Common myeloid progenitor, CD34-positive (primary cell): Measurements from ENCODE around the gene CERT1.

Source experiments
- CTCF ChIA-PET: fragments of 350-600 bp; sonication (Branson Sonifier 250); formaldehyde crosslinking; loops from one replicate; lab custom pipeline; 2021; ENCODE audit warnings: antibody characterized with exemption; lab: Charles Lee
- POLR2A ChIA-PET: fragments of 350-600 bp; sonication (Branson Sonifier 250); formaldehyde crosslinking; loops from one replicate; lab custom pipeline; 2021; ENCODE audit warnings: antibody characterized with exemption; lab: Charles Lee
- DNase-seq, 3 donors: peaks; one replicate each; pipeline versions ENCODE4 v3.0.0 to v3.0.0-alpha.2; 2013
- H3K27ac ChIP-seq, 2 experiments: 1 replicate in 1 of 2; 2 replicates in 1 of 2; pipeline ENCODE4 v1.7.0; 2013; ENCODE audit warnings: inconsistent platforms in 2 of 2, low read length in 2 of 2, mild to moderate bottlenecking in 2 of 2, low read depth in 1 of 2, moderate library complexity in 1 of 2; ENCODE audit not compliant: severe bottlenecking in 2 of 2, insufficient read depth in 1 of 2, poor library complexity in 1 of 2
- H3K27me3 ChIP-seq, 5 experiments: replicated peaks in 2 of 5; 1 replicate in 3 of 5; 2 replicates in 2 of 5; pipeline versions ENCODE4 v1.6.1 to v1.7.0; 2013; ENCODE audit warnings: low read length in 4 of 5, mild to moderate bottlenecking in 2 of 5, moderate library complexity in 2 of 5, inconsistent platforms in 1 of 5; ENCODE audit not compliant: insufficient read depth in 5 of 5, control insufficient read depth in 4 of 5
- H3K36me3 ChIP-seq, 4 experiments: 1 replicate in 2 of 4; 2 replicates in 2 of 4; pipeline versions ENCODE4 v1.6.1 to v1.7.0; 2013; ENCODE audit warnings: low read length in 3 of 4, control low read depth in 1 of 4, mild to moderate bottlenecking in 1 of 4; ENCODE audit not compliant: control insufficient read depth in 4 of 4, insufficient read depth in 4 of 4
- H3K4me1 ChIP-seq, 4 experiments: 1 replicate in 3 of 4; 2 replicates in 1 of 4; pipeline versions ENCODE4 v1.6.1 to v1.7.1; 2013; ENCODE audit warnings: low read length in 3 of 4, mild to moderate bottlenecking in 3 of 4, control low read depth in 1 of 4, inconsistent platforms in 1 of 4, moderate library complexity in 1 of 4; ENCODE audit not compliant: control insufficient read depth in 4 of 4, insufficient read depth in 4 of 4; ENCODE audit errors: control extremely low read depth in 1 of 4
- H3K4me3 ChIP-seq, 7 experiments: 1 replicate in 4 of 7; 2 replicates in 3 of 7; pipeline versions ENCODE4 v1.5.1 to v1.7.0; 2013; ENCODE audit warnings: mild to moderate bottlenecking in 7 of 7, low read length in 6 of 7, moderate library complexity in 6 of 7, inconsistent platforms in 2 of 7, low read depth in 2 of 7, control low read depth in 1 of 7; ENCODE audit not compliant: insufficient read depth in 4 of 7, control insufficient read depth in 1 of 7; ENCODE audit errors: extremely low read depth in 1 of 7
- H3K9me3 ChIP-seq, 5 experiments: 1 replicate in 4 of 5; 2 replicates in 1 of 5; pipeline versions ENCODE4 v1.6.1 to v1.7.1; 2013; ENCODE audit warnings: low read length in 4 of 5, mild to moderate bottlenecking in 2 of 5, inconsistent platforms in 1 of 5, low read depth in 1 of 5, moderate library complexity in 1 of 5; ENCODE audit not compliant: control insufficient read depth in 4 of 5, insufficient read depth in 2 of 5; ENCODE audit errors: control extremely low read depth in 1 of 5
- WGBS: methylation state at CpG from one replicate; pipeline ENCODE4 v1.1.5; 2013; ENCODE audit not compliant: insufficient coverage; 5-methylcytosine and 5-hydroxymethylcytosine counted together

Gene CERT1

DNA sequence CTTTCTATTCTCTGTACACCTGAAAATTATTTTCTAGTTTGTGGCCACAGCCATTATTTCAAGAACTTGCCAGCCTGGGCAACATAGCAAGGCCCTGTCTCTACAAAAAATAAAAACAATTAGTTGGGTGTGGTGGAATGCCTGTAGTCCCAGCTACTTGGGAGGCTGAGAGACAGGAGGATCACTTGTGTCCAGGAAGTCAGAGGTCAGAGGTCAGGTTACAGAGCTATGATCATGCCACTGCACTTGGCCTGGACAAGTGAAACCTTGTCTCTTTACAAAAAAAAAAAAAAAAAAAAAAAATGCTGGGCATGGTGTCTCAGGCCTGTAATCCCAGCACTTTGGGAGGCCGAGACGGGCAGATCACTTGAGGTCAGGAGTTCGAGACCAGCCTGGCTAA lies 116.2 kb downstream of the CERT1 start:
- ChIA-PET POLR2A (interaction anchor here (0.6 kb wide), 1 partner anchor 152 kb away, joined by 3 read pairs; no protein-coding TSS in a partner anchor), CTCF (interaction anchor here (1.2 kb wide), 1 partner anchor 15 kb away, joined by 3 read pairs; no protein-coding TSS in a partner anchor)
- peaks cover 5 to 15% (median 12%) of the 10 kb centered on the region in 4 experiments for H3K36me3 ChIP-seq
- no peaks in the 10 kb centered on the region for H3K9me3 ChIP-seq
- no peak overlapping the region for H3K27ac ChIP-seq
- DNase-seq = no peak
- no peaks in the 10 kb centered on the region for H3K4me1 ChIP-seq
- H3K27me3 ChIP-seq = no peaks in the 10 kb centered on the region
- WGBS = 94% methylated on average over 3 of the region's 3 CpGs
- H3K4me3 ChIP-seq = no peak overlapping the region

DNA sequence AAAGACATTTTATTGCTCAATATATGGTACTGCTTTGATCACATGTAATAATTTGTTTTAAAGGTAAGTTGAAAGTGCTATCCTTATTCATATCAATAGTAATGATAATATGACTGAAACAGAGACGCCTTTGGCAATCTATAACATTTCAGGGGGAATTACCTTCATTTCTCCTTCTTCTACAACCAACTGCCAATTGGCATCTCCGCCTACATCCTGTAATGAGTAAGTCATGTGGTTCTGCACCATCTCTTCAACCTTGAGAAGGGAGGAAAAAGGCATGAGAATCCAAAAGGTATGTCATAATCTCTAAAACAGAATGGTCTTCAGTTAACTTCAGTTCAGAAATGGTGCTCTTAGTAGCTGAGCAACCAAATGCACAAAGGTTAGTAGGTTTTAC lies 122.0 kb downstream of the CERT1 start:
- Histone ChIP-seq H3K4me1 (no peaks in the 10 kb centered on the region), H3K4me3 (no peak overlapping the region), H3K36me3 (peaks cover 8 to 30% (median 16%) of the 10 kb centered on the region in 4 experiments), H3K27me3 (no peaks in the 10 kb centered on the region), H3K9me3 (no peaks in the 10 kb centered on the region), H3K27ac (no peak overlapping the region)
- DNase-seq = no peak
- WGBS = no CpG with 5 or more reads among the region's 2 CpGs
- POLR2A ChIA-PET = no interaction called here
- CTCF ChIA-PET = interaction anchor here (0.6 kb wide), 1 partner anchor 618 kb away, joined by 3 read pairs; no protein-coding TSS in a partner anchor

DNA sequence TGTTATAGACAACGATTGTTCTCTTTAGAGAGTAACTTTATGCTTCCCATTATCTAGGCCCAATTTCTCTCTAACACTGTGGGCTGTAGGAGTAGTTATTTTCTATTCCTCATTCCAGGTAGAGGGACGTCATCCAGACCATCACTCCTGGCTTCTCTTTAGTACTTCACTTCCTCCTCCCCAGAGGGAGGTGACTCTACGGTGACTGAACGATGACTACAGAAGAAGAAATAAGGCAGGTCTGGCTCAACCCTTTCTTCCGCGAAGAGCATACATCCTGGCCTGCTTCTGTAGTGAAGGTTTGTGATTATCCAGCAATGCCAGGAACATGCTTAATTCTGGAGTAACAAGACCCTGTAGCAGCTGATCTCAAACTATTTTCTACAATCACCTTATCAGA lies 123.6 kb downstream of the CERT1 start:
- Histone ChIP-seq H3K4me3 (no peak overlapping the region), H3K4me1 (no peaks in the 10 kb centered on the region), H3K27me3 (no peaks in the 10 kb centered on the region), H3K27ac (no peak overlapping the region), H3K9me3 (no peaks in the 10 kb centered on the region), H3K36me3 (peaks cover 11 to 37% (median 17%) of the 10 kb centered on the region in 4 experiments)
- ChIA-PET POLR2A (no interaction called here), CTCF (no interaction called here)
- WGBS = 100% methylated on average over 2 of the region's 6 CpGs
- DNase-seq = no peak

DNA sequence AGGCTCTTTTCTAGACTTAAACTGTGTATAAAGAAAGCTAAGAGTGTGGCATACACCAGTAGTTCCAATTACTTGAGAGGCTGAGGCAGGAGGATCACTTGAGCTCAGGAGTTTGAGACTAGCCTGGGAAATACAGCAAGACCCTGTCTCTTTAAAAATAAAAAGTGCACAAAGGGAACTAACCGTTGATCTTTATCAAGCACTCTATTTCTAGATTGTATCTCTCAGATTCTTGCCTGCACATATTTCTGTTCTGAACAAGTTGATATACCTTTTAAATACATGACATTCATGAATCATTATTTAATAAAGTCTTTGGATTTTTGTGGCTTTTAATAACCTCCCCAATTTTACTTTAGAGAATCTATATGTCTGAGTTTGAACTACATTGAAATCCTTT lies 127.2 kb downstream of the CERT1 start:
- Histone ChIP-seq H3K4me3 (no peak overlapping the region), H3K27ac (no peak overlapping the region), H3K9me3 (no peaks in the 10 kb centered on the region), H3K36me3 (peaks cover 7 to 56% (median 29%) of the 10 kb centered on the region in 4 experiments), H3K4me1 (peaks cover 0 to 9% (median 6%) of the 10 kb centered on the region in 4 experiments), H3K27me3 (no peaks in the 10 kb centered on the region)
- DNase-seq = no peak
- ChIA-PET POLR2A (no interaction called here), CTCF (no interaction called here)
- 11% methylated on average over 1 of the region's 1 CpG for WGBS

DNA sequence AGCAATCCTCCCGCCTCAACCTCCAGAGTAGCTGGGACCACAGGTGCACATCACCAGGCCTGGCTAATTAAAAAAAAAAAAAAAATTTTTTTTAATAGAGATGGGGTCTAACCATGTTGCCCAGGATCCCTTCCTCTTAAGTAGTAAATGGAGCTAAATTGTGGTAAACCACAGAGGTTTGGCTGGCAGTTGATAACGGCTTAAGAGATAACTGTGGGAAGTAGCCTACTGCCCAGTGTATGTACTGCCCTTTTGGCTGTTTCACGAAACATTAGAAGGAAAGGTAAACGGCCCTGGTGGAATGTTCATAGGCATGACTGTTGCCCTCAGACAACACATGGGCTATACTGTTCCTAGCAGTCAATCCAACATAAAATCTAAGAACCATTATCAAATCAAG lies 130.0 kb downstream of the CERT1 start:
- WGBS = no CpG with 5 or more reads among the region's 4 CpGs
- Histone ChIP-seq H3K9me3 (no peaks in the 10 kb centered on the region), H3K27me3 (no peaks in the 10 kb centered on the region), H3K4me1 (peaks cover 0 to 9% (median 6%) of the 10 kb centered on the region in 4 experiments), H3K27ac (no peak overlapping the region), H3K4me3 (no peak overlapping the region), H3K36me3 (peaks cover 5 to 53% (median 29%) of the 10 kb centered on the region in 4 experiments)
- ChIA-PET CTCF (interaction anchor here (0.6 to 0.8 kb wide), 2 partner anchors 198 to 846 kb away, joined by 3 read pairs; no protein-coding TSS in a partner anchor), POLR2A (interaction anchor here (0.6 kb wide), 2 partner anchors 75 to 339 kb away, joined by 3 read pairs; no protein-coding TSS in a partner anchor)
- peak; percentile 44 to 73 (median 61) for DNase-seq

DNA sequence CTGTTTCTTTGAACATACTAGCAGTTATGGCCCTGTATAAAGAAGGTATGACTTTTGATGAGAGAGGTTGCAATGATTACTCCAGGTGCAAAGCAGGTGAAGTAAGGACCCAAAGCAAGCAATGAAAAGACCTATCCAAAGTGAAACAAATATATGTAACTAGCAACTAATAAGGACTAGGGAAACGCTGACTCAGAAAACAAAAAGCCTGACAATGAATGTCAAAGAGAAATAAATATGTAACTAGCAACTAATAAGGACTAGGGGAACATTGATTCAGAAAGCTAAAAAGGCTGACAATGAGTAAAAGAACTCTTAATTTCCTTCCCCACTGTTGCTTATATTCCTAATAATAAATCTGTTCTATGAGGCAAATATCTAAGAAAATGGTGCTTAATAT lies 131.3 kb downstream of the CERT1 start:
- no CpG with 5 or more reads among the region's 1 CpG for WGBS
- Histone ChIP-seq H3K27me3 (no peaks in the 10 kb centered on the region), H3K4me3 (no peak overlapping the region), H3K27ac (no peak overlapping the region), H3K9me3 (no peaks in the 10 kb centered on the region), H3K36me3 (peaks cover 7 to 53% (median 26%) of the 10 kb centered on the region in 4 experiments), H3K4me1 (peaks cover 0 to 9% (median 6%) of the 10 kb centered on the region in 4 experiments)
- POLR2A ChIA-PET = no interaction called here
- no peak for DNase-seq
- CTCF ChIA-PET = interaction anchor here (1.0 to 1.1 kb wide), 2 partner anchors 15 to 43 kb away, joined by 3 read pairs; partner anchors contain the start of gene HMGCR

DNA sequence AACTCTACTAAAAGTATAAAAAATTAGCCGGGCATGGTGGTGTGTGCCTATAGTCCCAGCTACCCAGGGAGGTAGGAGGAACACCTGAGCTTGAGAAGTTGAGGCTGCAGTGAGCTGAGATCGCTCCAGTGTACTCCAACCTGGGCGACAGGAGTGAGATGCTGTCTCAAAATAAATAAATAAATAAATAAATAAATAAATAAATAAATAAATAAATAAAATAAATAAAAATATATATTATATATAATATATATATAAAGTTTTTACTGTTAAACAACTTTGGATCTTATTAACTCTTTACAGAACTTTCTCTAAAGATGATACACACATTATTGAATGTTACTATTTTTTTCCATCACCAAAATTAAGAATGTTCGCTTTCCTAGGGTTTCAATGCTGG lies 136.0 kb downstream of the CERT1 start:
- Histone ChIP-seq H3K36me3 (peaks cover 7 to 47% (median 25%) of the 10 kb centered on the region in 4 experiments), H3K9me3 (no peaks in the 10 kb centered on the region), H3K27me3 (no peaks in the 10 kb centered on the region), H3K4me3 (no peak overlapping the region), H3K4me1 (no peaks in the 10 kb centered on the region), H3K27ac (no peak overlapping the region)
- WGBS = 100% methylated on average over 1 of the region's 4 CpGs
- ChIA-PET CTCF (interaction anchor here (0.9 kb wide), 1 partner anchor 11 kb away, joined by 3 read pairs; no protein-coding TSS in a partner anchor), POLR2A (no interaction called here)
- DNase-seq = no peak
